Measurements from ENCODE around the gene SH3BP2. TPM values are rescaled to one million over a fixed set of nuclear protein-coding genes. Genes with fewer than 3 reads are reported as not detected.

The SH3BP2 gene
- polyA plus RNA-seq, 2 donors = 14.3 to 45.1 TPM

- Histone ChIP-seq H3K9me3 (ENCODE audit: control insufficient read depth in 2 of 2, insufficient read depth in 1 of 2, low read depth in 1 of 2, low read length in 1 of 2) (no peaks in the 10 kb centered on the region), H3K27me3 (ENCODE audit: control insufficient read depth in 1 of 2, insufficient read depth in 2 of 2, low read length in 2 of 2) (no peaks in the 10 kb centered on the region), H3K36me3 (ENCODE audit: control insufficient read depth in 2 of 2, insufficient read depth in 2 of 2, low read length in 1 of 2) (peaks cover 3 to 18% of the 10 kb centered on the region in 2 donors), H3K27ac (ENCODE audit: low read depth in 2 of 2, low read length in 1 of 2) (no peak overlapping the region), H3K4me1 (ENCODE audit: control insufficient read depth in 2 of 2, insufficient read depth in 2 of 2, low read length in 1 of 2) (peaks cover 8 to 13% of the 10 kb centered on the region in 2 donors), H3K4me3 (ENCODE audit: low read depth in 1 of 2, low read length in 2 of 2) (no peak overlapping the region)
- 94 to 97% methylated on average over 3 of the region's 3 CpGs for WGBS, 2 donors
Measured at GRCh38 chr4:2839060-2839459, 46.2 kb downstream of the SH3BP2 start.

GRCh38 chr4:2842687-2843262 lies 49.9 kb downstream of the SH3BP2 start:
- no peaks in the 10 kb centered on the region for H3K9me3 ChIP-seq (ENCODE audit: control insufficient read depth in 2 of 2, insufficient read depth in 1 of 2, low read depth in 1 of 2, low read length in 1 of 2)
- H3K27ac ChIP-seq (ENCODE audit: low read depth in 2 of 2, low read length in 1 of 2) = peak overlapping the region; percentile 88 to 93
- H3K27me3 ChIP-seq (ENCODE audit: control insufficient read depth in 1 of 2, insufficient read depth in 2 of 2, low read length in 2 of 2) = no peaks in the 10 kb centered on the region
- peak overlapping the region; percentile 80 to 96 for H3K4me3 ChIP-seq (ENCODE audit: low read depth in 1 of 2, low read length in 2 of 2)
- no peaks in the 10 kb centered on the region for H3K36me3 ChIP-seq (ENCODE audit: control insufficient read depth in 2 of 2, insufficient read depth in 2 of 2, low read length in 1 of 2)
- 16 to 18% methylated on average over 10 of the region's 10 CpGs for WGBS, 2 donors
- peaks cover 2 to 7% of the 10 kb centered on the region in 2 donors for H3K4me1 ChIP-seq (ENCODE audit: control insufficient read depth in 2 of 2, insufficient read depth in 2 of 2, low read length in 1 of 2)

GRCh38 chr4:2843263-2843940 lies 50.5 kb downstream of the SH3BP2 start, which contains the start of gene ADD1:
Gene ADD1, plus strand, starts transcription at chr4:2843844. Its CDS starts 32,072 bp downstream, at chr4:2875916.
- H3K4me1 ChIP-seq (ENCODE audit: control insufficient read depth in 2 of 2, insufficient read depth in 2 of 2, low read length in 1 of 2) = peaks cover 0 to 5% of the 10 kb centered on the region in 2 donors
- H3K4me3 ChIP-seq (ENCODE audit: low read depth in 1 of 2, low read length in 2 of 2) = peak within 1 kb of the TSS; percentile 80 to 96
- 0 to 1% methylated on average over 63 to 65 of the region's 65 CpGs for WGBS, 2 donors
- H3K9me3 ChIP-seq (ENCODE audit: control insufficient read depth in 2 of 2, insufficient read depth in 1 of 2, low read depth in 1 of 2, low read length in 1 of 2) = no peaks in the 10 kb centered on the region
- no peaks in the 10 kb centered on the region for H3K36me3 ChIP-seq (ENCODE audit: control insufficient read depth in 2 of 2, insufficient read depth in 2 of 2, low read length in 1 of 2)
- H3K27me3 ChIP-seq (ENCODE audit: control insufficient read depth in 1 of 2, insufficient read depth in 2 of 2, low read length in 2 of 2) = no peaks in the 10 kb centered on the region
- peak within 1 kb of the TSS; percentile 88 to 93 for H3K27ac ChIP-seq (ENCODE audit: low read depth in 2 of 2, low read length in 1 of 2)

- Histone ChIP-seq H3K4me3 (ENCODE audit: low read depth in 1 of 2, low read length in 2 of 2) (peak overlapping the region; percentile 80 to 96), H3K27me3 (ENCODE audit: control insufficient read depth in 1 of 2, insufficient read depth in 2 of 2, low read length in 2 of 2) (no peaks in the 10 kb centered on the region)
Measured at GRCh38 chr4:2843941-2844584, 51.2 kb downstream of the SH3BP2 start.

GRCh38 chr4:2846172-2846571 lies 53.3 kb downstream of the SH3BP2 start:
- H3K4me1 ChIP-seq (ENCODE audit: control insufficient read depth in 2 of 2, insufficient read depth in 2 of 2, low read length in 1 of 2) = peaks cover 0 to 5% of the 10 kb centered on the region in 2 donors
- H3K27me3 ChIP-seq (ENCODE audit: control insufficient read depth in 1 of 2, insufficient read depth in 2 of 2, low read length in 2 of 2) = no peaks in the 10 kb centered on the region
- 68 to 82% methylated on average over 2 of the region's 2 CpGs for WGBS, 2 donors
- no peak overlapping the region for H3K4me3 ChIP-seq (ENCODE audit: low read depth in 1 of 2, low read length in 2 of 2)
- H3K9me3 ChIP-seq (ENCODE audit: control insufficient read depth in 2 of 2, insufficient read depth in 1 of 2, low read depth in 1 of 2, low read length in 1 of 2) = no peaks in the 10 kb centered on the region
- H3K36me3 ChIP-seq (ENCODE audit: control insufficient read depth in 2 of 2, insufficient read depth in 2 of 2, low read length in 1 of 2) = no peaks in the 10 kb centered on the region
- no peak overlapping the region for H3K27ac ChIP-seq (ENCODE audit: low read depth in 2 of 2, low read length in 1 of 2)

More at GRCh38 chr4:2843941-2844584, 51.2 kb downstream of the SH3BP2 start:
- H3K4me1 ChIP-seq (ENCODE audit: control insufficient read depth in 2 of 2, insufficient read depth in 2 of 2, low read length in 1 of 2) = peaks cover 0 to 5% of the 10 kb centered on the region in 2 donors
- WGBS, 2 donors = 1% methylated on average over 22 to 74 of the region's 74 CpGs
- peak overlapping the region; percentile 86 to 93 for H3K27ac ChIP-seq (ENCODE audit: low read depth in 2 of 2, low read length in 1 of 2)
- no peaks in the 10 kb centered on the region for H3K9me3 ChIP-seq (ENCODE audit: control insufficient read depth in 2 of 2, insufficient read depth in 1 of 2, low read depth in 1 of 2, low read length in 1 of 2)
- H3K36me3 ChIP-seq (ENCODE audit: control insufficient read depth in 2 of 2, insufficient read depth in 2 of 2, low read length in 1 of 2) = no peaks in the 10 kb centered on the region

GRCh38 chr4:2847302-2847871 lies 54.5 kb downstream of the SH3BP2 start:
- no peak overlapping the region for H3K27ac ChIP-seq (ENCODE audit: low read depth in 2 of 2, low read length in 1 of 2)
- no peaks in the 10 kb centered on the region for H3K9me3 ChIP-seq (ENCODE audit: control insufficient read depth in 2 of 2, insufficient read depth in 1 of 2, low read depth in 1 of 2, low read length in 1 of 2)
- H3K4me3 ChIP-seq (ENCODE audit: low read depth in 1 of 2, low read length in 2 of 2) = no peak overlapping the region
- H3K4me1 ChIP-seq (ENCODE audit: control insufficient read depth in 2 of 2, insufficient read depth in 2 of 2, low read length in 1 of 2) = peaks cover 0 to 5% of the 10 kb centered on the region in 2 donors
- 81 to 86% methylated on average over 11 of the region's 11 CpGs for WGBS, 2 donors
- no peaks in the 10 kb centered on the region for H3K36me3 ChIP-seq (ENCODE audit: control insufficient read depth in 2 of 2, insufficient read depth in 2 of 2, low read length in 1 of 2)
- H3K27me3 ChIP-seq (ENCODE audit: control insufficient read depth in 1 of 2, insufficient read depth in 2 of 2, low read length in 2 of 2) = no peaks in the 10 kb centered on the region

- Histone ChIP-seq H3K4me3 (ENCODE audit: low read depth in 1 of 2, low read length in 2 of 2) (no peak overlapping the region), H3K27me3 (ENCODE audit: control insufficient read depth in 1 of 2, insufficient read depth in 2 of 2, low read length in 2 of 2) (no peaks in the 10 kb centered on the region), H3K4me1 (ENCODE audit: control insufficient read depth in 2 of 2, insufficient read depth in 2 of 2, low read length in 1 of 2) (no peaks in the 10 kb centered on the region), H3K27ac (ENCODE audit: low read depth in 2 of 2, low read length in 1 of 2) (no peak overlapping the region), H3K36me3 (ENCODE audit: control insufficient read depth in 2 of 2, insufficient read depth in 2 of 2, low read length in 1 of 2) (no peaks in the 10 kb centered on the region), H3K9me3 (ENCODE audit: control insufficient read depth in 2 of 2, insufficient read depth in 1 of 2, low read depth in 1 of 2, low read length in 1 of 2) (no peaks in the 10 kb centered on the region)
- WGBS, 2 donors = 80 to 93% methylated on average over 2 of the region's 2 CpGs
Measured at GRCh38 chr4:2848449-2848848, 55.6 kb downstream of the SH3BP2 start.

GRCh38 chr4:2849267-2850152 lies 56.6 kb downstream of the SH3BP2 start:
- Histone ChIP-seq H3K27me3 (ENCODE audit: control insufficient read depth in 1 of 2, insufficient read depth in 2 of 2, low read length in 2 of 2) (no peaks in the 10 kb centered on the region), H3K4me3 (ENCODE audit: low read depth in 1 of 2, low read length in 2 of 2) (no peak overlapping the region), H3K36me3 (ENCODE audit: control insufficient read depth in 2 of 2, insufficient read depth in 2 of 2, low read length in 1 of 2) (peaks cover 0 to 4% of the 10 kb centered on the region in 2 donors), H3K4me1 (ENCODE audit: control insufficient read depth in 2 of 2, insufficient read depth in 2 of 2, low read length in 1 of 2) (no peaks in the 10 kb centered on the region), H3K27ac (ENCODE audit: low read depth in 2 of 2, low read length in 1 of 2) (no peak overlapping the region), H3K9me3 (ENCODE audit: control insufficient read depth in 2 of 2, insufficient read depth in 1 of 2, low read depth in 1 of 2, low read length in 1 of 2) (no peaks in the 10 kb centered on the region)
- WGBS, 2 donors = 53 to 67% methylated on average over 9 of the region's 9 CpGs

Data from esophagus (tissue), 2 donors.